ENCODE data around the gene C11orf98. TPM values are rescaled to one million over a fixed set of nuclear protein-coding genes. Genes with fewer than 3 reads are reported as not detected.
A peak's percentile ranks its signal among the peaks of the same experiment; 100 is the strongest.

Gene C11orf98
- total and polyA plus RNA-seq, 2 of the 13 experiments (the other 11 are each of a cell fraction or from before 2014, with no cell fraction given): 30.4 to 91.8 TPM

DNA sequence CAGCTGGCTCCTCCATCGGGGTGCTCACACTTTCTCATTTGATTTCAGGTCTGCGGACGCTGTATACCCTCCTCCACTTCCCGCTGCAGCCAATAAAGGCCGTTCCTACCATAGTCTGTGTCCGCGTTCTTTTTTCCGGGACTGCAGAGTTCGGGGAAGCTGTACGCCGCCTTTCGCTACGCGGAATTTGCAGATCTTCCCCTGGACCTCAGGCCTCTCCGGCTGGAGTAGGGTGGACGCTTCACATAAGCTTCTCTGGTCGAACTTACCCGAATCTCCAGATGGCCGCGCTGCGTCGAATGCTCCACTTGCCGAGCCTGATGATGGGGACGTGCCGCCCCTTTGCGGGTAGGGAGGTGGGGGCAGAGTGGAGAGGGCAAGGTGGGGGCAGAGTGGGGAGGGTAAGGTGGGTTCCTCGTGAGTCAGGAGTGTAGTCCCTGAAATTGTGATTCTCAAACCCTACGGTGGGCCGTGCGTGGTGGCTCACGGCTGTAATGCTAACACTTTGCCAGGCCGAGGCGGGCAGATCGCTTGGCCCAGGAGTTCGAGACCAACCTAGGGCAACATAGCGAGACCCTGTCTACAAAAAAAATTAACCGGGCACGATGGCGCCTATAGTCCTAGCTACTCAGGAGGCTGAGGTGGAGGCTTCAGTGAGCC is 719 bp upstream of the C11orf98 start (continued):
- TF ChIP-seq, protein P1, sequence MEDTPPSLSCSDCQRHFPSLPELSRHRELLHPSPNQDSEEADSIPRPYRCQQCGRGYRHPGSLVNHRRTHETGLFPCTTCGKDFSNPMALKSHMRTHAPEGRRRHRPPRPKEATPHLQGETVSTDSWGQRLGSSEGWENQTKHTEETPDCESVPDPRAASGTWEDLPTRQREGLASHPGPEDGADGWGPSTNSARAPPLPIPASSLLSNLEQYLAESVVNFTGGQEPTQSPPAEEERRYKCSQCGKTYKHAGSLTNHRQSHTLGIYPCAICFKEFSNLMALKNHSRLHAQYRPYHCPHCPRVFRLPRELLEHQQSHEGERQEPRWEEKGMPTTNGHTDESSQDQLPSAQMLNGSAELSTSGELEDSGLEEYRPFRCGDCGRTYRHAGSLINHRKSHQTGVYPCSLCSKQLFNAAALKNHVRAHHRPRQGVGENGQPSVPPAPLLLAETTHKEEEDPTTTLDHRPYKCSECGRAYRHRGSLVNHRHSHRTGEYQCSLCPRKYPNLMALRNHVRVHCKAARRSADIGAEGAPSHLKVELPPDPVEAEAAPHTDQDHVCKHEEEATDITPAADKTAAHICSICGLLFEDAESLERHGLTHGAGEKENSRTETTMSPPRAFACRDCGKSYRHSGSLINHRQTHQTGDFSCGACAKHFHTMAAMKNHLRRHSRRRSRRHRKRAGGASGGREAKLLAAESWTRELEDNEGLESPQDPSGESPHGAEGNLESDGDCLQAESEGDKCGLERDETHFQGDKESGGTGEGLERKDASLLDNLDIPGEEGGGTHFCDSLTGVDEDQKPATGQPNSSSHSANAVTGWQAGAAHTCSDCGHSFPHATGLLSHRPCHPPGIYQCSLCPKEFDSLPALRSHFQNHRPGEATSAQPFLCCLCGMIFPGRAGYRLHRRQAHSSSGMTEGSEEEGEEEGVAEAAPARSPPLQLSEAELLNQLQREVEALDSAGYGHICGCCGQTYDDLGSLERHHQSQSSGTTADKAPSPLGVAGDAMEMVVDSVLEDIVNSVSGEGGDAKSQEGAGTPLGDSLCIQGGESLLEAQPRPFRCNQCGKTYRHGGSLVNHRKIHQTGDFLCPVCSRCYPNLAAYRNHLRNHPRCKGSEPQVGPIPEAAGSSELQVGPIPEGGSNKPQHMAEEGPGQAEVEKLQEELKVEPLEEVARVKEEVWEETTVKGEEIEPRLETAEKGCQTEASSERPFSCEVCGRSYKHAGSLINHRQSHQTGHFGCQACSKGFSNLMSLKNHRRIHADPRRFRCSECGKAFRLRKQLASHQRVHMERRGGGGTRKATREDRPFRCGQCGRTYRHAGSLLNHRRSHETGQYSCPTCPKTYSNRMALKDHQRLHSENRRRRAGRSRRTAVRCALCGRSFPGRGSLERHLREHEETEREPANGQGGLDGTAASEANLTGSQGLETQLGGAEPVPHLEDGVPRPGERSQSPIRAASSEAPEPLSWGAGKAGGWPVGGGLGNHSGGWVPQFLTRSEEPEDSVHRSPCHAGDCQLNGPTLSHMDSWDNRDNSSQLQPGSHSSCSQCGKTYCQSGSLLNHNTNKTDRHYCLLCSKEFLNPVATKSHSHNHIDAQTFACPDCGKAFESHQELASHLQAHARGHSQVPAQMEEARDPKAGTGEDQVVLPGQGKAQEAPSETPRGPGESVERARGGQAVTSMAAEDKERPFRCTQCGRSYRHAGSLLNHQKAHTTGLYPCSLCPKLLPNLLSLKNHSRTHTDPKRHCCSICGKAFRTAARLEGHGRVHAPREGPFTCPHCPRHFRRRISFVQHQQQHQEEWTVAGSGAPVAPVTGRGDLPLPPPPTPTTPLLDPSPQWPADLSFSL (CRISPR knock-in tag; IDR thresholded peaks at IDR 0.05): peak; percentile 22; the same call in 1 of the 2 replicates
- TF ChIP-seq ZSCAN5A (CRISPR knock-in tag; IDR thresholded peaks at IDR 0.05; ENCODE audit: borderline replicate concordance) (no peak), SPEN (CRISPR knock-in tag; IDR thresholded peaks at IDR 0.05; ENCODE audit: low read depth) (peak; percentile 38; the same call in 1 of the 2 replicates), ZNF790 (CRISPR knock-in tag; IDR thresholded peaks at IDR 0.05; ENCODE audit: borderline replicate concordance) (0 out of 2 replicates have a peak, but pooled peaks have one; percentile 49), THAP7 (CRISPR knock-in tag; IDR thresholded peaks at IDR 0.05) (no peak), MTA1 (CRISPR knock-in tag; IDR thresholded peaks at IDR 0.05; ENCODE audit: borderline replicate concordance) (0 out of 2 replicates have a peak, but pooled peaks have one; percentile 30), TGIF2 (CRISPR knock-in tag; IDR thresholded peaks at IDR 0.05) (no peak), NCOA2 (CRISPR knock-in tag; IDR thresholded peaks at IDR 0.05) (no peak), KLF12 (CRISPR knock-in tag; IDR thresholded peaks at IDR 0.05; ENCODE audit: borderline replicate concordance) (0 out of 2 replicates have a peak, but pooled peaks have one; percentile 16), ZMYM2 (CRISPR knock-in tag; IDR thresholded peaks at IDR 0.05) (no peak), MTERF4 (CRISPR knock-in tag; IDR thresholded peaks at IDR 0.05) (peak; percentile 70; the same call in 1 of the 2 replicates)
- TF ChIP-seq, protein P2, sequence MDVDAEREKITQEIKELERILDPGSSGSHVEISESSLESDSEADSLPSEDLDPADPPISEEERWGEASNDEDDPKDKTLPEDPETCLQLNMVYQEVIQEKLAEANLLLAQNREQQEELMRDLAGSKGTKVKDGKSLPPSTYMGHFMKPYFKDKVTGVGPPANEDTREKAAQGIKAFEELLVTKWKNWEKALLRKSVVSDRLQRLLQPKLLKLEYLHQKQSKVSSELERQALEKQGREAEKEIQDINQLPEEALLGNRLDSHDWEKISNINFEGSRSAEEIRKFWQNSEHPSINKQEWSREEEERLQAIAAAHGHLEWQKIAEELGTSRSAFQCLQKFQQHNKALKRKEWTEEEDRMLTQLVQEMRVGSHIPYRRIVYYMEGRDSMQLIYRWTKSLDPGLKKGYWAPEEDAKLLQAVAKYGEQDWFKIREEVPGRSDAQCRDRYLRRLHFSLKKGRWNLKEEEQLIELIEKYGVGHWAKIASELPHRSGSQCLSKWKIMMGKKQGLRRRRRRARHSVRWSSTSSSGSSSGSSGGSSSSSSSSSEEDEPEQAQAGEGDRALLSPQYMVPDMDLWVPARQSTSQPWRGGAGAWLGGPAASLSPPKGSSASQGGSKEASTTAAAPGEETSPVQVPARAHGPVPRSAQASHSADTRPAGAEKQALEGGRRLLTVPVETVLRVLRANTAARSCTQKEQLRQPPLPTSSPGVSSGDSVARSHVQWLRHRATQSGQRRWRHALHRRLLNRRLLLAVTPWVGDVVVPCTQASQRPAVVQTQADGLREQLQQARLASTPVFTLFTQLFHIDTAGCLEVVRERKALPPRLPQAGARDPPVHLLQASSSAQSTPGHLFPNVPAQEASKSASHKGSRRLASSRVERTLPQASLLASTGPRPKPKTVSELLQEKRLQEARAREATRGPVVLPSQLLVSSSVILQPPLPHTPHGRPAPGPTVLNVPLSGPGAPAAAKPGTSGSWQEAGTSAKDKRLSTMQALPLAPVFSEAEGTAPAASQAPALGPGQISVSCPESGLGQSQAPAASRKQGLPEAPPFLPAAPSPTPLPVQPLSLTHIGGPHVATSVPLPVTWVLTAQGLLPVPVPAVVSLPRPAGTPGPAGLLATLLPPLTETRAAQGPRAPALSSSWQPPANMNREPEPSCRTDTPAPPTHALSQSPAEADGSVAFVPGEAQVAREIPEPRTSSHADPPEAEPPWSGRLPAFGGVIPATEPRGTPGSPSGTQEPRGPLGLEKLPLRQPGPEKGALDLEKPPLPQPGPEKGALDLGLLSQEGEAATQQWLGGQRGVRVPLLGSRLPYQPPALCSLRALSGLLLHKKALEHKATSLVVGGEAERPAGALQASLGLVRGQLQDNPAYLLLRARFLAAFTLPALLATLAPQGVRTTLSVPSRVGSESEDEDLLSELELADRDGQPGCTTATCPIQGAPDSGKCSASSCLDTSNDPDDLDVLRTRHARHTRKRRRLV (CRISPR knock-in tag; IDR thresholded peaks at IDR 0.05): no peak

Data from HepG2 (cell line).